HG03039 (cell line): Measurements from ENCODE around the gene HS1BP3.

Source experiments
- ATAC-seq: cut with Tn5 transposase; IDR thresholded peaks from one replicate; pipeline ENCODE4 v1.9.1; 2021; ENCODE audit warnings: mild to moderate bottlenecking, moderate library complexity; ENCODE audit not compliant: unreplicated experiment

Gene HS1BP3

DNA sequence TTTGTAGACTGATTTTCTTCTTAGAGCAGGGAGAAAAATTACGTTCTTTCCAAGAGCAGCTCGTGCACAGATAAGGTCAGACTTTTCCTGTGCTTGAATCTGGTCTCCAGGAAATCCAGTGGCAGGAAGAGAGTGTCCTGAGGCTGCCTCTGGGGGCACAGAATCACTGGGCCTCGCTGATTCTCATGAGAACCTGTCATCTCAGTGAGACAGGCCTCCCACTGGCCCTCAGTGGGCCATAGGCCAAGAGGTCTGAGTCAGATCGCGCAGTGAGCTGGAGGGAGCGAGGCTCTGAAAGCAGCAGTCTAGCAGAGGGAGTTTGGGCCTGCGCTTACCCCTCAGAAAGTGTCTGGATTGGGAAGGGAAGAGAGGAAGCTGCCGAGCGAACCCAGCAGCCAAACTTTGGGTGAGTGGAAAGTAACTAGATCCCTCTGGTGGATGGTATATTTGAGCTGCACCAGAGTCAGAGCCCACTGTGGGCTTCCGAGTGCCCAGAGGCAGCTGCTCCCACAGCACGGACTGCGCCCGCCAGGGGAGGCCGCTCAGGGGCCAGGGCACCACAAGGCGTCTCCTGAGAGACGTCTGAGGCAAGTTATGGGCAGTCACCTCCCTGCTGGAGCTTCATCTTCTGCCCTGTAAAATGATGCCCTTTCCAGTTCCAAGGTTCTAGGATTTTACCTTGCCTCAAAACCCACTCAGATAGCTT lies 24.2 kb upstream of the HS1BP3 start:
- no peak for ATAC-seq

- no peak for ATAC-seq
These were observed 23.5 kb upstream of the HS1BP3 start for GRCh38 chr2:20674309-20674965.

GRCh38 chr2:20673686-20674308 lies 22.9 kb upstream of the HS1BP3 start:
- ATAC-seq = no peak

DNA sequence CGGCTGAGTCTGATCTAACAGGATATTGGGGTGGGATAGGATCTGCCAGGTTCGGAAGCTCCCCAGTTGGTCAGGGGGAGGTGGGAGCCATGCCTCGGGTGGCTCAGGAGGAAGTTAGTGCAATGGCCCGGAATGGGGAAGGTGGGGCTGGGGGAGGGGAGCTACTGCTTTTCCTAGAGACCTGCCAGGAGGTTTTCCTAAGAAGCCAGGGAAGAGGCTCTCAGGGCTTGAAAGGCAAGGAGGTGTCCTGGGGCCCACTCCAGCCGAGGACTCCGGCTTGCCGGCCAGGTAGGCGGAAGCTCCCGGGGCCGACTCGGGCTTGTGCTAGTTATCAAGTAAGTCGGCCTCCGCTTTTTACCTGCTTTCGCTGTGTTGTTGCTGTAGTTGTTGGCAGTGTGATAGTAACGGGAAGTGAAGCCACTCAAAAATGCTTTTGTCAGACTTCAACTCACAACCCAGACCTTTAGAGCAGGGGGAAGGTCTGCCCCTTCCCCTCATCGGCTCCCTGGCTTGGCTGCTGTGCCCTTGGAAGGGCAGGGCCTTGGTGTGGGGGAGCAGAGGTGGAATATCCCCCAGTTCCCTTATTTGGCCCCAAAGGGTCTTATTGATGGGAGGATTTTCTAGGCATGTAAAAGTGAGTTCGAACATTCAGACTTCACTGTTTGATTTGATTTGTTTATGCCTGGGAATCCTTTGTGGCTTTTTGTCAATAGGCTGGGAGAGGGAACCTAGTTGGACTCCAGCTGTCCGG lies 21.5 kb upstream of the HS1BP3 start:
- ATAC-seq = no peak

DNA sequence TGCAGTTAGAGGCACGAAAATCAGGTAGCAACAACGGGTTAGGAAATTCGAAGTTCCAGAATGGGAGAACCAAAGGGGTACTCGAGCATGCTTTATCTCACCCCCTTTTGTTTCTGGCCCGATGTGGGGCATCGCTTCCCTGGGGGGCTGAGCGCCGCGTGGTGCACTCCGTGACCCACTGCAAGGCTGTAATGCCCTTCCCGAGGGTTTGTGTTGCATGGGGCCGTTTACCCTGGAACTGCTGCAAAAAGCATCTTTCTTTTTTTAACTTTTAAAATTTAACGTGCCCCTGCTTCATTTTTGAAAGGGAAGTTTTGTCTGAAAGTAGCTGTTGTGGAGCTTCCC lies 20.8 kb upstream of the HS1BP3 start:
- ATAC-seq = no peak

DNA sequence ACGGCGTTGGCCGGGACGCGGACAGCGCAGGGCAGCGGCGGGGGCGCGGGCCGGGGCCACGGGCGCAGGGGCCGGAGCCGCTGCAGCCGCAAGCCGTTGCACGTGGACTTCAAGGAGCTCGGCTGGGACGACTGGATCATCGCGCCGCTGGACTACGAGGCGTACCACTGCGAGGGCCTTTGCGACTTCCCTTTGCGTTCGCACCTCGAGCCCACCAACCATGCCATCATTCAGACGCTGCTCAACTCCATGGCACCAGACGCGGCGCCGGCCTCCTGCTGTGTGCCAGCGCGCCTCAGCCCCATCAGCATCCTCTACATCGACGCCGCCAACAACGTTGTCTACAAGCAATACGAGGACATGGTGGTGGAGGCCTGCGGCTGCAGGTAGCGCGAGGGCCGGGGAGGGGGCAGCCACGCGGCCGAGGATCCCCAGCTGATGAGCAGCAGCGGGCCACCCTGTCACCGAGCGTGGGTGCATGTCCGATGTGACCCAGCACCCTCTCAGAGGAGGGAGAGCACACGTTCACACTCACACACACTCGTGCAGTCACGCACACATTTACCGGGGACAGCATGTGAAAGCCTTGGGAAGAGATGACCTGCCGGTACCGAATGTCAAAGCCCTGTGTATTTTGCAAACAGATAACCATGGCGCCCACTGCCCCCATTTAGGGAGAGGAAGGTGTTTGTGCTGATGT lies 20.3 kb upstream of the HS1BP3 start:
- ATAC-seq = no peak

DNA sequence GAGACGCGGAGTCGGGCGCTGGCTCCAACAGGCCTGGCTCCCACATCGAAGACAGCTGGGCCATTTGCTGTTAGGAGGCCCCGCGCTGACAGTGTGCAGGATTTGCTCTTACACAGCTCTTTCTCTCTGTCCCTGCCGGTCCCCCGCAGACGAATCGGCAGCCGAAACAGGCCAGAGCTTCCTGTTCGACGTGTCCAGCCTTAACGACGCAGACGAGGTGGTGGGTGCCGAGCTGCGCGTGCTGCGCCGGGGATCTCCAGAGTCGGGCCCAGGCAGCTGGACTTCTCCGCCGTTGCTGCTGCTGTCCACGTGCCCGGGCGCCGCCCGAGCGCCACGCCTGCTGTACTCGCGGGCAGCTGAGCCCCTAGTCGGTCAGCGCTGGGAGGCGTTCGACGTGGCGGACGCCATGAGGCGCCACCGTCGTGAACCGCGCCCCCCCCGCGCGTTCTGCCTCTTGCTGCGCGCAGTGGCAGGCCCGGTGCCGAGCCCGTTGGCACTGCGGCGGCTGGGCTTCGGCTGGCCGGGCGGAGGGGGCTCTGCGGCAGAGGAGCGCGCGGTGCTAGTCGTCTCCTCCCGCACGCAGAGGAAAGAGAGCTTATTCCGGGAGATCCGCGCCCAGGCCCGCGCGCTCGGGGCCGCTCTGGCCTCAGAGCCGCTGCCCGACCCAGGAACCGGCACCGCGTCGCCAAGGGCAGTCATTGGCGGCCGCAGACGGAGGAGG lies 19.6 kb upstream of the HS1BP3 start:
- no peak for ATAC-seq

- no peak for ATAC-seq
These were observed 18.8 kb upstream of the HS1BP3 start for GRCh38 chr2:20669562-20670314.

GRCh38 chr2:20668871-20669475 lies 18.1 kb upstream of the HS1BP3 start:
- ATAC-seq = no peak

DNA sequence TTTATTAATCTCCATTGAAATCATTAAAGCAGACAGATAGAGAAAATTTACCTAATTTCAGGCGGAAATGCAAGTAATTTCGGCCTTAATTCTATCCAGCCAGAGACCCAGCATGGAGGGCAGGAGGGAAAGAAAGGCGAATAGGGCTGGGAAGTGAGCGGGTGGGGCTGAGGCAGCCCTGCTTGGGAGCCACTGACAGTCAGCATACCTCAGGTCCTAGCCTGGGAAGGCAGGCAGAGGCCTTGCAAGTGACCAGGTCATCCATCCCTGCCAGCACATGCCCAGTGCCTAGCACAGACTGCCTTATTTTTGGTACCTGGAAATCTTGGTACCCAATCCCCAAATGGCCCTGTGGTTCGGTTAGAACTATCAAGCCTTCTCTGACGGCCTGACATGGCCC lies 17.6 kb upstream of the HS1BP3 start:
- ATAC-seq = no peak

DNA sequence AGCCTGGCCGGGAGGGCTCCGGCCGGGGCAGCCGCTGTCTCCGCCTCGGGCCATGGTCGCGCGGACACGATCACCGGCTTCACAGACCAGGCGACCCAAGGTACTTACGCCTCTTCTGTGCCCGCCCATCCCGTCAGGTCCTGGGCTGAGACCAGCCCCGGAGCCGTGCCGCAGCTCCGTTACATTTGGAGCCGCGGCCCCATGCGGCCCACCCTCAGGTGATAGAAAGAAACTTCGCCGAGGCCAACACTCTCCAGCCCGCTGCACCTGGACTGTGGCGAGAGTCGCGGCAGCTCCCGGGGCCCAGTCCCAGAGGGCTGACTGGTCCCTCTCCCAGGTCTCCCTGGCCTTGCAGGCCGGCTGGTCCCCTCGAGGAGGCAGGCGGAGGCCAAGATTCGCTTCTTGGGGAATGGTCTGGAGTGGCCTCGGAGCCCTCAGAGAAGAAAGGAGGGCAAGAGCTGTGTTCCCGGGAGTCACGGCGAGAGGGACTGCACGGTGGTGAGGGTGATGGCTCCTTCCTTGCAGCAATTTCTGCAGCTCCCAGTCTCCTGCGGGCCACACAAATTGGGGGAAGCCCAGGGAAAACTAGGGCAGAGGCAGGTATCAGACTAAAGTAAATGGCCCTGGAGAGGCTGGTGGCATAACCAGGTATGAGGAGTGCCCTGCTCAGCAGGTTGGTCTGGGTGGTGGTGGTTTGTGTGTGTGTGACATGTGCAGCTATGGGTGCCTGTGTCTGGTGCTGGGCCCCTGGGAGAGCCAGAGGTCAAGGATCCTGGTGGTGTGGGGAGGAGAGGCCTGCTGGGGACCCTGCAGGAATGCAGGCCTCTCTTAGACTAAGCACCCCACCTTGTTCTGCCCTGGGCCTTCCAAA lies 16.9 kb upstream of the HS1BP3 start:
- no peak for ATAC-seq

DNA sequence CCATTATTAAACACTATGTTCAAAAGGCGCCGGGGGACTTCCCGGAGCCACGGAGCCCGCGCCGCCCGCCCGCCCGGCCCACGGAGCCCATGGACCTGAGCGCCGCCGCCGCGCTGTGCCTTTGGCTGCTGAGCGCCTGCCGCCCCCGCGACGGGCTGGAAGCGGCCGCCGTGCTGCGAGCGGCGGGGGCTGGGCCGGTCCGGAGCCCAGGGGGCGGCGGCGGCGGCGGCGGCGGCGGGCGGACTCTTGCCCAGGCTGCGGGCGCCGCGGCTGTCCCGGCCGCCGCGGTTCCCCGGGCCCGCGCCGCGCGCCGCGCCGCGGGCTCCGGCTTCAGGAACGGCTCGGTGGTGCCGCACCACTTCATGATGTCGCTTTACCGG lies 16.2 kb upstream of the HS1BP3 start:
- no peak for ATAC-seq

DNA sequence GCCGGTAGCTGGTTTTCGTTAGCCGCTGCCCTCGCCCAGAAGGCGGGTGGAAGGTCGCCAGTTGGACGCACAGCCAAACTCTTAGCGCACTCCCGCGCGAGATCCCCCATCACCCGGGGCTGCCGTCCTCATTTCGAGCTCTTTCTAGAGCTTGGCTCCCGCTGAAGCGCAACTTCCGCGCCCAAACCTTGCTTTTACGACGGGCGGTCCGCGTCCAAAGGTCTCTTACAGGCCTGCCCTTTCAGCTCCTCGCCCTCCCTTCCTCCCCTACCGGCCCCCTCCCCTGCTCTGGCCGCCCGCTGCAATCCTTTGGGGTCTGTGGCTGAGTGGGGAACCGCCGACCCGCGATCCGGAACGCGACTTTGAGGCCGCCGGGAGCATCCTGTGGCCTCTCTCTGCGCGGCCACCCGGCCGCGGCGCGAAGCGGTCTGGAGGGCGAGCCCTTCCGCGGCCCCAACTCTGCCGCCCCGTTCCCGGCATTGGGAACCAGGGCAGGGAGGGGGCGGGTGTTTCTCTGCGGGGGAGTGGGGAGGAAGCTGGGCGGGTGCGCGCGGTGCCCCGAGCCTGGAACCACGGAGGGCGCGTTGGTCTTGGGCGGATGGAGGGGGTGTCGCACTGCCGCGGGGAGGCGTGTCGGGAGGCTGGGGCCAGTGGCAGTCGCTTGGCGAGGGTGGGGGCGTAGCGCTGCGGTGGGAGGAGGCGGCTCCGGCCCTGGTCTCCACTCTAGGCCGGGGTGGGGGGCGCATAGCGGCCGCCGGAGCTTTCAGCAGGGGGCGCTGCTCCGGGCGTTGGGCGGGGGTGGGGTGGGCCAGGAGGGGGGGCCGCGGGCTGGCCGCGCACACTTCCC lies 15.6 kb upstream of the HS1BP3 start, which contains the start of gene GDF7:
Gene GDF7 (plus strand): TSS at position 841 of the 847 bp plus-strand sequence. CDS start 96 bp downstream, outside the sequence.
- no peak for ATAC-seq

GRCh38 chr2:20666005-20666303 lies 15.1 kb upstream of the HS1BP3 start:
- ATAC-seq = no peak

- no peak for ATAC-seq
These were observed 14.5 kb upstream of the HS1BP3 start for GRCh38 chr2:20665243-20666004.

DNA sequence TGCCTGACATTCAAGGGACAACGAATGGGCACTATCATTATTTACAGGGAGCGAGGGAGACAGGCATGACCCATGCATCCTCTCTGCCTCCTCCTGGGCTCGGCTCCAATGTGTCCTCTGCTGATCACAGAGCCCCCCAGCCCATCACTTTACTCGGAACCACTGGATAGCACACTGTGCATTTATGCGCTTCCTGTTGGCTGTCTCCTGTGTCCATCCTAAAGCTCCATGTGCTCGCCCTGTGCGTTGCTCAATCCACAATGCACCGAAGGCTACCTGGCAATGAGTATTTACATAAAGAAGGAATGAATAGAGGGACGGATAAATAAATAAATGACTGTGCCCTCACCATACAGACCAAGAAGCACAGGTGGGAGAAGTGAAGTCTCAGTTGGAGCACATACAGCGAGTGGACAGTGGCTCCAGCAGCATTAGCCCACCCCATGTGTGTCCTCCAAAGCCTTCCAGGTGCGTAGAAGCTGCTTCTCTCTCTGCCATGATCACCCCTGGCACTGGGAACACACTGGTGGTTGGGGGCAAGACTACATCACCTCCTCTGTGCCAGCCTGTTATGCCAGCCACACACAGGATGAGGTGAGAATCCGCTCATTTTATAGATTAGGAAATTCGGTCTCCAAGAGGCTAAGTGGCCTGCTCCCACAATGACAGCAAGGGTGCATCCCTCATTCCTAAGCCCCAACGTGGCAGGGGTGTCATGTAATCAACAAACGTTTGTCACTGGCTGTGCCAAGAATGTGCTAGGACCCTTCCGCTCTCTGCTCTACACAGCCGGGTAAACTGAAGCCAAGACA lies 13.7 kb upstream of the HS1BP3 start:
- ATAC-seq = no peak
